ENCODE data around the gene OR4D9.

Gene OR4D9

GRCh38 chr11:59475176-59475575, 36.2 kb upstream of the OR4D9 start:
- H3F3A ChIP-seq (ENCODE audit: insufficient read depth, low read length), result no peaks in the 10 kb centered on the region
- no peak overlapping the region for H3K4me3 ChIP-seq (ENCODE audit: low read depth, low read length, poor library complexity, severe bottlenecking)
- no peaks in the 10 kb centered on the region for H3K9me3 ChIP-seq (ENCODE audit: low read length)
- no peak overlapping the region for H3K4me2 ChIP-seq (ENCODE audit: low read length)
- H2AFZ ChIP-seq (ENCODE audit: low read length), result no peak overlapping the region
- H3K79me2 ChIP-seq (ENCODE audit: insufficient read depth, low read length), result no peaks in the 10 kb centered on the region
- no peaks in the 10 kb centered on the region for H3K27me3 ChIP-seq (ENCODE audit: insufficient read depth, low read length)
- no peaks in the 10 kb centered on the region for H3K36me3 ChIP-seq (ENCODE audit: insufficient read depth, low read length)
- no peaks in the 10 kb centered on the region for H4K20me1 ChIP-seq (ENCODE audit: insufficient read depth, low read length)
- H3K4me1 ChIP-seq (ENCODE audit: insufficient read depth, low read length, severe bottlenecking), result no peaks in the 10 kb centered on the region
- H3K9ac ChIP-seq (ENCODE audit: low read length), result no peak overlapping the region
- H3K9me2 ChIP-seq (ENCODE audit: low read depth, low read length), result no peaks in the 10 kb centered on the region
- no peak overlapping the region for H3K27ac ChIP-seq (ENCODE audit: low read depth, low read length, poor library complexity, severe bottlenecking)
- TF ChIP-seq EZH2 (IDR thresholded peaks at IDR 0.05; ENCODE audit: borderline replicate concordance, low read length), result no peak
- TF ChIP-seq, protein P1, sequence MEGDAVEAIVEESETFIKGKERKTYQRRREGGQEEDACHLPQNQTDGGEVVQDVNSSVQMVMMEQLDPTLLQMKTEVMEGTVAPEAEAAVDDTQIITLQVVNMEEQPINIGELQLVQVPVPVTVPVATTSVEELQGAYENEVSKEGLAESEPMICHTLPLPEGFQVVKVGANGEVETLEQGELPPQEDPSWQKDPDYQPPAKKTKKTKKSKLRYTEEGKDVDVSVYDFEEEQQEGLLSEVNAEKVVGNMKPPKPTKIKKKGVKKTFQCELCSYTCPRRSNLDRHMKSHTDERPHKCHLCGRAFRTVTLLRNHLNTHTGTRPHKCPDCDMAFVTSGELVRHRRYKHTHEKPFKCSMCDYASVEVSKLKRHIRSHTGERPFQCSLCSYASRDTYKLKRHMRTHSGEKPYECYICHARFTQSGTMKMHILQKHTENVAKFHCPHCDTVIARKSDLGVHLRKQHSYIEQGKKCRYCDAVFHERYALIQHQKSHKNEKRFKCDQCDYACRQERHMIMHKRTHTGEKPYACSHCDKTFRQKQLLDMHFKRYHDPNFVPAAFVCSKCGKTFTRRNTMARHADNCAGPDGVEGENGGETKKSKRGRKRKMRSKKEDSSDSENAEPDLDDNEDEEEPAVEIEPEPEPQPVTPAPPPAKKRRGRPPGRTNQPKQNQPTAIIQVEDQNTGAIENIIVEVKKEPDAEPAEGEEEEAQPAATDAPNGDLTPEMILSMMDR (IDR thresholded peaks at IDR 0.05; ENCODE audit: low read length), result no peak

DNA sequence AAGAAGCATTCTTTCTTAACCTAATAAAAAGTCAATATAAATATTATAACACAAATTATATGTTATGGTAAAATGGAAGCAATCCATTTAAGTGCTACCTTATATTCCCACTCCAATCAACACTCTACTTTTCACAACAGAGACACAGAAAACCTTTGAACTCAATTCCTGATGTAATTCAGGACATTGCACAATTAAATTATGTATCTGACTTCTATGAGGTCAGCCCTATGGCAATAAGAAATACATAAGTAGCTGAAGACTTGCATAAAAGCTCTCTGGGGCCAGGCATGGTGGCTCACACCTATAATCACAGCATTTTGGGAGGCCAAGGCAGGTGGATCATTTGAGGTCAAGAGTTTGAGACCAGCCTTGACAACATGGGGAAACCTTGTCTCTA, 31.4 kb upstream of the OR4D9 start:
- Histone ChIP-seq H3K9ac (ENCODE audit: low read length) (no peak overlapping the region), H3K4me3 (ENCODE audit: low read depth, low read length, poor library complexity, severe bottlenecking) (no peak overlapping the region), H3K27ac (ENCODE audit: low read depth, low read length, poor library complexity, severe bottlenecking) (no peak overlapping the region), H3K79me2 (ENCODE audit: insufficient read depth, low read length) (no peaks in the 10 kb centered on the region), H4K20me1 (ENCODE audit: insufficient read depth, low read length) (no peaks in the 10 kb centered on the region), H3K9me3 (ENCODE audit: low read length) (no peaks in the 10 kb centered on the region), H3K36me3 (ENCODE audit: insufficient read depth, low read length) (no peaks in the 10 kb centered on the region), H3K9me2 (ENCODE audit: low read depth, low read length) (no peaks in the 10 kb centered on the region), H3K27me3 (ENCODE audit: insufficient read depth, low read length) (no peaks in the 10 kb centered on the region), H3K4me2 (ENCODE audit: low read length) (no peak overlapping the region), H3K4me1 (ENCODE audit: insufficient read depth, low read length, severe bottlenecking) (no peaks in the 10 kb centered on the region), H2AFZ (ENCODE audit: low read length) (no peak overlapping the region), H3F3A (ENCODE audit: insufficient read depth, low read length) (no peaks in the 10 kb centered on the region)
- TF ChIP-seq, protein P1 (IDR thresholded peaks at IDR 0.05; ENCODE audit: low read length), result no peak
- TF ChIP-seq EZH2 (IDR thresholded peaks at IDR 0.05; ENCODE audit: borderline replicate concordance, low read length), result no peak

GRCh38 chr11:59480359-59480758, 31.0 kb upstream of the OR4D9 start:
- Histone ChIP-seq H4K20me1 (ENCODE audit: insufficient read depth, low read length) (no peaks in the 10 kb centered on the region), H3K4me2 (ENCODE audit: low read length) (no peak overlapping the region), H3F3A (ENCODE audit: insufficient read depth, low read length) (no peaks in the 10 kb centered on the region), H3K4me1 (ENCODE audit: insufficient read depth, low read length, severe bottlenecking) (no peaks in the 10 kb centered on the region), H2AFZ (ENCODE audit: low read length) (no peak overlapping the region), H3K9ac (ENCODE audit: low read length) (no peak overlapping the region), H3K9me2 (ENCODE audit: low read depth, low read length) (no peaks in the 10 kb centered on the region), H3K4me3 (ENCODE audit: low read depth, low read length, poor library complexity, severe bottlenecking) (no peak overlapping the region), H3K36me3 (ENCODE audit: insufficient read depth, low read length) (no peaks in the 10 kb centered on the region), H3K9me3 (ENCODE audit: low read length) (no peaks in the 10 kb centered on the region), H3K79me2 (ENCODE audit: insufficient read depth, low read length) (no peaks in the 10 kb centered on the region), H3K27ac (ENCODE audit: low read depth, low read length, poor library complexity, severe bottlenecking) (no peak overlapping the region), H3K27me3 (ENCODE audit: insufficient read depth, low read length) (no peaks in the 10 kb centered on the region)
- no peak for TF ChIP-seq EZH2 (IDR thresholded peaks at IDR 0.05; ENCODE audit: borderline replicate concordance, low read length)
- TF ChIP-seq, protein P1 (IDR thresholded peaks at IDR 0.05; ENCODE audit: low read length), result no peak

All from OCI-LY1 (cell line).